A673 (cell line): ENCODE results near the gene CHCHD6.

Experiments used
- CTCF ChIP-seq: fragments of 300-800, 200-600 bp; sonication (generic); conservative IDR thresholded peaks from 2 replicates; pipeline ENCODE4 v1.5.1; 2017; ENCODE audit warnings: low read depth, mild to moderate bottlenecking, antibody characterized with exemption, low read length, moderate library complexity, mixed read lengths
- EZH2 ChIP-seq: fragments of 200-600 bp; sonication (generic); IDR thresholded peaks from 2 replicates; pipeline ENCODE4 v1.6.1; 2017; ENCODE audit warnings: borderline replicate concordance, low read depth, mild to moderate bottlenecking, mixed read lengths, antibody characterized with exemption, low read length; ENCODE audit not compliant: poor library complexity, severe bottlenecking

GRCh38 chr3:126672741-126673140 lies 31.3 kb upstream of the CHCHD6 start:
- TF ChIP-seq CTCF (no peak), EZH2 (no peak)
